Fibroblast of skin of left quadriceps (primary cell): ENCODE data around the gene ABHD15.

ENCODE experiments used
- DNase-seq, 2 experiments: peaks; one replicate each; pipeline ENCODE4 v3.0.0-alpha.2; 2013; ENCODE audit warnings: low read depth in 2 of 2

ABHD15 gene

DNA sequence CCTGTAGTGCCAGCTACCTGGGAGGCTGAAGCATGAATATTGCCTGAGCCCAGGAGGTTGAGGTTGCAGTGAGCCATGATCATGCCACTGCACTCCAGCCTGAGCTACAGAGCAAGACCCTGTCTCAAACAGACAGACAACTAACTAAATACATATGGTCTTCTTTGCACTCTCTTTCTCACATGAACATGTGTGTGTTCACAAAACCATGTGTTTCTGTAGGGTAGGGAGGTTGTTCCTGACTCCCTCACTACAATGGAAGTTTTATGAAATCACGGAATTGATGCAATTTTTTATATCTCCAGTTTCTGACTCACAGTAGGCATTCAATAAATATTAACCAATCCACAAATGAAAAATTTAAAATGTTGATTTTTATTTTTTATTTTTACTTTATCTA, 48.5 kb downstream of the ABHD15 start:
- no peak for DNase-seq

GRCh38 chr17:29514792-29515191, 52.0 kb downstream of the ABHD15 start:
- peak; percentile 20 to 35 for DNase-seq

DNA sequence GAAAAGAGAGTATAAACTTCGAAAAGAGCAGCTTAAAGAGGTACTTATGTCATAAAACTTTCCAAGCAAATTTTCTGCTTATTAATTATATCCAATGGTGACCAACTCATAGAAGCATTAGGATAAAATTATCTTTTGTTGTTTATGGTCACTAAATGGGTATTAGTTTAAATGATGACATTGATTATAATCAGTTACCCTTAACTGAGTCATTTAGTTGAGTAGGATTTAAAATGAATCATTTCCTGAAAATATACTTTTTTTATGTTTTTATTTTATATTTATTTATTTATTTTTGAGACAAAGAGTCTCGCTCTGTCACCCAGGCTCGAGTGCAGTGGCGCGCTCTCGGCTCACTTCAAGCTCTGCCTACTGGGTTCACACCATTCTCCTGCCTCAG, 55.9 kb downstream of the ABHD15 start:
- no peak for DNase-seq
